Smooth muscle cell (in vitro differentiated cells): ENCODE results near the gene TSHR. TPM values are rescaled to one million over a fixed set of nuclear protein-coding genes. Genes with fewer than 3 reads are reported as not detected.

Experiments used
- DNase-seq: peaks from one replicate; lab custom pipeline; 2025; ENCODE audit not compliant: unreplicated experiment; lab: John Stamatoyannopoulos, UW
- H2AFZ ChIP-seq: fragments of 200-600 bp; sonication (generic); 2 replicates; pipeline ENCODE4 v1.6.0; 2016; ENCODE audit warnings: antibody characterized with exemption, low read depth, mild to moderate bottlenecking
- H3F3A ChIP-seq: fragments of 200-600 bp; sonication (generic); 2 replicates; pipeline ENCODE4 v1.6.0; 2017; ENCODE audit warnings: antibody characterized with exemption, low read depth
- H3K27ac ChIP-seq: fragments of 200-600 bp; sonication (generic); 2 replicates; pipeline ENCODE4 v1.5.1; 2016; ENCODE audit warnings: low read depth, mild to moderate bottlenecking
- H3K27me3 ChIP-seq: fragments of 200-600 bp; sonication (generic); 2 replicates; pipeline ENCODE4 v1.6.1; 2016; ENCODE audit warnings: low read depth, mild to moderate bottlenecking
- H3K36me3 ChIP-seq: fragments of 200-600 bp; sonication (generic); 2 replicates; pipeline ENCODE4 v1.5.1; 2016; ENCODE audit warnings: low read depth
- H3K4me1 ChIP-seq: fragments of 200-600 bp; sonication (generic); 2 replicates; pipeline ENCODE4 v1.5.1; 2016; ENCODE audit warnings: low read depth
- H3K4me2 ChIP-seq: fragments of 200-600 bp; sonication (generic); 2 replicates; pipeline ENCODE4 v1.6.0; 2016; ENCODE audit warnings: mild to moderate bottlenecking
- H3K4me3 ChIP-seq: fragments of 200-600 bp; sonication (generic); 2 replicates; pipeline ENCODE4 v1.5.1; 2016; ENCODE audit warnings: mild to moderate bottlenecking
- H3K79me2 ChIP-seq: fragments of 200-600 bp; sonication (generic); 2 replicates; pipeline ENCODE4 v1.6.0; 2016; ENCODE audit warnings: low read depth, mild to moderate bottlenecking
- H3K9ac ChIP-seq: fragments of 200-600 bp; sonication (generic); 2 replicates; pipeline ENCODE4 v1.6.0; 2016; ENCODE audit warnings: low read depth
- H3K9me3 ChIP-seq: fragments of 200-600 bp; sonication (generic); replicated peaks from 2 replicates; pipeline ENCODE4 v1.5.1; 2016; ENCODE audit warnings: low read depth
- H4K20me1 ChIP-seq: fragments of 200-600 bp; sonication (generic); 2 replicates; pipeline ENCODE4 v1.6.0; 2016; ENCODE audit warnings: low read depth
- WGBS: methylation state at CpG from one replicate; pipeline ENCODE4 v1.1.7; 2016; ENCODE audit warnings: low lambda C conversion rate; 5-methylcytosine and 5-hydroxymethylcytosine counted together
- polyA plus RNA-seq: library from polyadenylated mRNA; unstranded; fragments of >200 nt; fragmentation: Nextera tagmentation; extraction: Ambion mirVana; gene quantifications from 2 replicates; pipeline ENCODE4 v1.2.1, GENCODE V29; 2016
- total RNA-seq: library from RNA; depleted of rRNA; stranded (reverse); fragments of >200 nt; gene quantifications from 2 replicates; pipeline ENCODE4 v1.2.3, GENCODE V29; 2014
- TF ChIP-seq, protein P1 (sequence below): fragments of 200-600 bp; sonication (generic); IDR thresholded peaks from 2 replicates; pipeline ENCODE4 v1.5.1; 2017; ENCODE audit warnings: borderline replicate concordance, mild to moderate bottlenecking, antibody characterized with exemption; ENCODE audit not compliant: insufficient read depth, poor library complexity, severe bottlenecking

Gene TSHR
- total and polyA plus RNA-seq, 2 experiments from 2014 or later: not detected

GRCh38 chr14:81004575-81004974 lies 49.2 kb downstream of the TSHR start:
- H3K36me3 ChIP-seq: no peaks in the 10 kb centered on the region
- no peaks in the 10 kb centered on the region for H3K27me3 ChIP-seq
- H3K4me2 ChIP-seq: no peak overlapping the region
- H3K9ac ChIP-seq: no peak overlapping the region
- H3F3A ChIP-seq: no peaks in the 10 kb centered on the region
- TF ChIP-seq, protein P1, sequence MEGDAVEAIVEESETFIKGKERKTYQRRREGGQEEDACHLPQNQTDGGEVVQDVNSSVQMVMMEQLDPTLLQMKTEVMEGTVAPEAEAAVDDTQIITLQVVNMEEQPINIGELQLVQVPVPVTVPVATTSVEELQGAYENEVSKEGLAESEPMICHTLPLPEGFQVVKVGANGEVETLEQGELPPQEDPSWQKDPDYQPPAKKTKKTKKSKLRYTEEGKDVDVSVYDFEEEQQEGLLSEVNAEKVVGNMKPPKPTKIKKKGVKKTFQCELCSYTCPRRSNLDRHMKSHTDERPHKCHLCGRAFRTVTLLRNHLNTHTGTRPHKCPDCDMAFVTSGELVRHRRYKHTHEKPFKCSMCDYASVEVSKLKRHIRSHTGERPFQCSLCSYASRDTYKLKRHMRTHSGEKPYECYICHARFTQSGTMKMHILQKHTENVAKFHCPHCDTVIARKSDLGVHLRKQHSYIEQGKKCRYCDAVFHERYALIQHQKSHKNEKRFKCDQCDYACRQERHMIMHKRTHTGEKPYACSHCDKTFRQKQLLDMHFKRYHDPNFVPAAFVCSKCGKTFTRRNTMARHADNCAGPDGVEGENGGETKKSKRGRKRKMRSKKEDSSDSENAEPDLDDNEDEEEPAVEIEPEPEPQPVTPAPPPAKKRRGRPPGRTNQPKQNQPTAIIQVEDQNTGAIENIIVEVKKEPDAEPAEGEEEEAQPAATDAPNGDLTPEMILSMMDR: no peak
- H3K9me3 ChIP-seq: no peaks in the 10 kb centered on the region
- no peak for DNase-seq
- no peak overlapping the region for H2AFZ ChIP-seq
- no peak overlapping the region for H3K4me3 ChIP-seq
- H3K4me1 ChIP-seq: no peaks in the 10 kb centered on the region
- H4K20me1 ChIP-seq: no peaks in the 10 kb centered on the region
- H3K79me2 ChIP-seq: no peaks in the 10 kb centered on the region
- WGBS: 87% methylated on average over 1 of the region's 1 CpG
- no peak overlapping the region for H3K27ac ChIP-seq

DNA sequence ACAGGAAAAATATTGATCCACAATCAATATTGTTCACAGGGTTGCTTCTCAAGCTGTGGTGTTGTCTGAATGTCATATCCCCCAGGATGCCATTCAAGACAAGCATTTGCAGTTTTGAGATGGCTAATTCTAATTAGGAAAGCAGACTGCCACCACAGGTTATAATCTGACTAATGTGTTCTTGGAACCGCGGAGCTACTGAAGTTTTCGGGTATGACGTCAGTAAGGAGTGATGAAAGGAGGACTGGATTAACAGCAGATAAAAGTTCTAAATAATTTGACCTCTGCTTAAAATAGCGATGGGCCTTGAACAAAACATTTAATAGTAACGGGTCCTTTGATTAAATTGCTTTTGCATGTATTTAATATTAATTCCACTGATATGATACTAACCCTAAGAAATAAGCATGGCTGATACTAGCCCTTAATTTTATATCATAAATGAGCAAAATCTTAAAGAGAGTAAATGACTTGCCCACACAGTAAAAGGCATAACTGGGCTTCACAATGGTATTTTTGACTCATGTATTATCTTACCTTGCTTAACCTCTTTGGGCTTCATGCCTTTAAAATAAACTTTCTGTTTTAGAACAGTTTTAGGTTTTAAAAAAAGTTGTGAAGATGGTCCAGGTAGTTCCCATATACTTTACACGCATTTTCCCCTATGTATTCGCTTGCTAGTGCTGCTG lies 50.3 kb downstream of the TSHR start:
- H3K27me3 ChIP-seq: no peaks in the 10 kb centered on the region
- no peak overlapping the region for H3K27ac ChIP-seq
- H3K36me3 ChIP-seq: no peaks in the 10 kb centered on the region
- no peaks in the 10 kb centered on the region for H4K20me1 ChIP-seq
- H3K9me3 ChIP-seq: no peaks in the 10 kb centered on the region
- H3K4me2 ChIP-seq: no peak overlapping the region
- 86% methylated on average over 8 of the region's 8 CpGs for WGBS
- H3K4me1 ChIP-seq: no peaks in the 10 kb centered on the region
- H3F3A ChIP-seq: no peaks in the 10 kb centered on the region
- no peak overlapping the region for H3K4me3 ChIP-seq
- no peak overlapping the region for H3K9ac ChIP-seq
- H3K79me2 ChIP-seq: no peaks in the 10 kb centered on the region
- no peak for DNase-seq
- no peak overlapping the region for H2AFZ ChIP-seq
- TF ChIP-seq, protein P1: no peak

DNA sequence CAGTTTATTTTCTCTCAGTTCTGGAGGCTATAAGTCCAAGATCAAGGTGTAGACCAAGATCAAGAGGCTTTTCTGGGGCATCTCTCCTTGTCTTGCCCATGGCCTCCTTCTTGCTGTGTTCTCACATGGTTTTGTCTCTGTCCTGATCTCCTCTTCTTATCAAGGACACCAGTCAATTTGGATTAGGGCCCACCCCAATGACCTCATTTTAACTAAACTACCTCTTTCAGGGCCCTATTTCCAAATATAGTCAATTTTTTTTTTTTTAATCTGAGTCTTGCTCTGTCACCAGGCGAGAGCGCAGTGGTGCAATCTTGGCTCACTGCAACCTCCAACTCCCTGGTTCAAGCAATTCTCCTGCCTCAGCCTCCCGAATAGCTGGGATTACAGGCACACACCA lies 50.8 kb downstream of the TSHR start:
- Histone ChIP-seq H3K4me3 (no peak overlapping the region), H3K4me2 (no peak overlapping the region), H4K20me1 (no peaks in the 10 kb centered on the region), H3K36me3 (no peaks in the 10 kb centered on the region), H3K79me2 (no peaks in the 10 kb centered on the region), H2AFZ (no peak overlapping the region), H3K4me1 (no peaks in the 10 kb centered on the region), H3K27me3 (no peaks in the 10 kb centered on the region), H3K27ac (no peak overlapping the region), H3F3A (no peaks in the 10 kb centered on the region), H3K9me3 (no peaks in the 10 kb centered on the region), H3K9ac (no peak overlapping the region)
- DNase-seq: no peak
- 98% methylated on average over 3 of the region's 3 CpGs for WGBS
- TF ChIP-seq, protein P1: no peak

DNA sequence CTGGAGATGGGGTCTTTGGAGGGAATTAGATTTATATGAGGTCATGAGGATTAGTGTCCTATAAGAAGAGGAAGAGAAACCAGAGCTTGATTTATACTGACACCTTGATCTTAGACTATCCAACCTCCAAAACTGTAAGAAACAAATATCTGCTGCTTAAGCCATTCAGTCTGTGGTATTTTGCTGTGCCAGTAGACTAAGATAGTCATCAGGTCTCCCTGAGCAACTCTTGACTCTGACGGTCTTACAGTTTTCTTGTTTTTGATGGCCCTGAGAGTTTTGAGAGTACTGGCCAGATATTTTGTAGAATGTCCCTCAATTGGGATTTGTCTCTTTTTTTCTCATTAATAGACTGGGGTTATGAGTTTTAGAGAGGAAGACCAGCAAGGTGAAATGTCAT lies 51.7 kb downstream of the TSHR start:
- H3K4me2 ChIP-seq: no peak overlapping the region
- H3K27me3 ChIP-seq: no peaks in the 10 kb centered on the region
- H3K79me2 ChIP-seq: no peaks in the 10 kb centered on the region
- H3K27ac ChIP-seq: no peak overlapping the region
- H3K36me3 ChIP-seq: no peaks in the 10 kb centered on the region
- H4K20me1 ChIP-seq: no peaks in the 10 kb centered on the region
- WGBS: 83% methylated on average over 1 of the region's 1 CpG
- H3F3A ChIP-seq: no peaks in the 10 kb centered on the region
- TF ChIP-seq, protein P1: no peak
- no peaks in the 10 kb centered on the region for H3K4me1 ChIP-seq
- H3K9ac ChIP-seq: no peak overlapping the region
- H3K9me3 ChIP-seq: no peaks in the 10 kb centered on the region
- H2AFZ ChIP-seq: no peak overlapping the region
- no peak overlapping the region for H3K4me3 ChIP-seq
- DNase-seq: no peak
